HL-60 (cell line): ENCODE results near the gene PCCA.

Experiments used
- GABPA ChIP-seq: IDR thresholded peaks from 2 replicates; pipeline ENCODE4 v1.6.1; 2012; ENCODE audit warnings: low read depth
- POLR2AphosphoS5 ChIP-seq: IDR thresholded peaks from 2 replicates; pipeline ENCODE4 v1.6.1; 2012; ENCODE audit warnings: low read depth
- SPI1 ChIP-seq: IDR thresholded peaks from 2 replicates; pipeline ENCODE4 v1.6.1; 2012; ENCODE audit warnings: low read depth, mild to moderate bottlenecking, borderline replicate concordance
- TF ChIP-seq, protein P1 (sequence below): IDR thresholded peaks from one replicate; pipeline ENCODE4 v1.5.1; 2011; ENCODE audit warnings: low read length, control low read depth, inconsistent platforms; ENCODE audit not compliant: insufficient read depth
- TF ChIP-seq, protein P2 (sequence below): IDR thresholded peaks from 2 replicates; pipeline ENCODE4 v1.6.1; 2012; ENCODE audit warnings: low read depth; ENCODE audit not compliant: insufficient replicate concordance

DNA sequence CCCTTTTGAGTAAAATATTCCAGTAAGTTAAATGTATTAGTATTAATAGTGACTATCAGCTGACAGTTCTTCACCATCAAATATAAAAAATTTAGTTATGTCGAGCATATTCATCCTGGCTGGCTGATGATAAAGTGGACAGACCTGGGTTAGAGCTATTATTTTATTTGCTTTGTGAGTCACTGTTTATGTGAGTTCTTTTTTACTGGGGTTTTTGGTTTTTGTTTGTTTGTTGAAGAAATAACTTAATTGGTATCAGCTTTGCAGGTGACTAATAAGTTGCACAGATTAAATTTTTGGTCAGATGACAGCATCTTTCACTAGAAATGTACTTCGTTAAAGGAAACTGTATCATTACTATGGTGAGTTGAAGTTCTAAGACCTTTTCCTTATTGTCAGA lies 275.0 kb downstream of the PCCA start:
- TF ChIP-seq, protein P1, sequence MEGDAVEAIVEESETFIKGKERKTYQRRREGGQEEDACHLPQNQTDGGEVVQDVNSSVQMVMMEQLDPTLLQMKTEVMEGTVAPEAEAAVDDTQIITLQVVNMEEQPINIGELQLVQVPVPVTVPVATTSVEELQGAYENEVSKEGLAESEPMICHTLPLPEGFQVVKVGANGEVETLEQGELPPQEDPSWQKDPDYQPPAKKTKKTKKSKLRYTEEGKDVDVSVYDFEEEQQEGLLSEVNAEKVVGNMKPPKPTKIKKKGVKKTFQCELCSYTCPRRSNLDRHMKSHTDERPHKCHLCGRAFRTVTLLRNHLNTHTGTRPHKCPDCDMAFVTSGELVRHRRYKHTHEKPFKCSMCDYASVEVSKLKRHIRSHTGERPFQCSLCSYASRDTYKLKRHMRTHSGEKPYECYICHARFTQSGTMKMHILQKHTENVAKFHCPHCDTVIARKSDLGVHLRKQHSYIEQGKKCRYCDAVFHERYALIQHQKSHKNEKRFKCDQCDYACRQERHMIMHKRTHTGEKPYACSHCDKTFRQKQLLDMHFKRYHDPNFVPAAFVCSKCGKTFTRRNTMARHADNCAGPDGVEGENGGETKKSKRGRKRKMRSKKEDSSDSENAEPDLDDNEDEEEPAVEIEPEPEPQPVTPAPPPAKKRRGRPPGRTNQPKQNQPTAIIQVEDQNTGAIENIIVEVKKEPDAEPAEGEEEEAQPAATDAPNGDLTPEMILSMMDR: no peak
- TF ChIP-seq GABPA (no peak), POLR2AphosphoS5 (no peak), SPI1 (no peak)
- TF ChIP-seq, protein P2, sequence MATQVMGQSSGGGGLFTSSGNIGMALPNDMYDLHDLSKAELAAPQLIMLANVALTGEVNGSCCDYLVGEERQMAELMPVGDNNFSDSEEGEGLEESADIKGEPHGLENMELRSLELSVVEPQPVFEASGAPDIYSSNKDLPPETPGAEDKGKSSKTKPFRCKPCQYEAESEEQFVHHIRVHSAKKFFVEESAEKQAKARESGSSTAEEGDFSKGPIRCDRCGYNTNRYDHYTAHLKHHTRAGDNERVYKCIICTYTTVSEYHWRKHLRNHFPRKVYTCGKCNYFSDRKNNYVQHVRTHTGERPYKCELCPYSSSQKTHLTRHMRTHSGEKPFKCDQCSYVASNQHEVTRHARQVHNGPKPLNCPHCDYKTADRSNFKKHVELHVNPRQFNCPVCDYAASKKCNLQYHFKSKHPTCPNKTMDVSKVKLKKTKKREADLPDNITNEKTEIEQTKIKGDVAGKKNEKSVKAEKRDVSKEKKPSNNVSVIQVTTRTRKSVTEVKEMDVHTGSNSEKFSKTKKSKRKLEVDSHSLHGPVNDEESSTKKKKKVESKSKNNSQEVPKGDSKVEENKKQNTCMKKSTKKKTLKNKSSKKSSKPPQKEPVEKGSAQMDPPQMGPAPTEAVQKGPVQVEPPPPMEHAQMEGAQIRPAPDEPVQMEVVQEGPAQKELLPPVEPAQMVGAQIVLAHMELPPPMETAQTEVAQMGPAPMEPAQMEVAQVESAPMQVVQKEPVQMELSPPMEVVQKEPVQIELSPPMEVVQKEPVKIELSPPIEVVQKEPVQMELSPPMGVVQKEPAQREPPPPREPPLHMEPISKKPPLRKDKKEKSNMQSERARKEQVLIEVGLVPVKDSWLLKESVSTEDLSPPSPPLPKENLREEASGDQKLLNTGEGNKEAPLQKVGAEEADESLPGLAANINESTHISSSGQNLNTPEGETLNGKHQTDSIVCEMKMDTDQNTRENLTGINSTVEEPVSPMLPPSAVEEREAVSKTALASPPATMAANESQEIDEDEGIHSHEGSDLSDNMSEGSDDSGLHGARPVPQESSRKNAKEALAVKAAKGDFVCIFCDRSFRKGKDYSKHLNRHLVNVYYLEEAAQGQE: no peak
